ENCODE measurements around the gene VEZF1. TPM values are rescaled to one million over a fixed set of nuclear protein-coding genes. Genes with fewer than 3 reads are reported as not detected.
A peak's percentile ranks its signal among the peaks of the same experiment; 100 is the strongest.

Gene VEZF1
- total RNA-seq, 2 donors from 2014 or later = 50.3 to 59.3 TPM

DNA sequence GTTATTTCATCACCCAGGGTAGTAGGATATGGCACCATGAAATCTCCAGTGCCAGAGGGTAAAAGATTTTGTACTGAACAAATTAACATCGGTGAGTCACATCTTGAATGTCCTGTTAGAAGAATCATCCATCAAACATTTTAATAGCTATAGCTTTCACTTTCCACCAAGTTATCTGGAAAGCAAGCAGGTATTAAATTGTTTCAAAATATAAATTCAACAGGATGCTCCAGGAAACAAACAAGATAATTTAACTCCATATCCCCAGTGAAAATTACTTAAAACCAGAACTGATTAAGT is 2.4 kb downstream of the VEZF1 start:
- H3K4me1 Mint-ChIP-seq = peaks cover 62% of the 10 kb centered on the region
- no peak overlapping the region for H3K9ac ChIP-seq (ENCODE audit: extremely low read depth, low read length, poor library complexity, severe bottlenecking)
- no peaks in the 10 kb centered on the region for H3K9me3 Mint-ChIP-seq

DNA sequence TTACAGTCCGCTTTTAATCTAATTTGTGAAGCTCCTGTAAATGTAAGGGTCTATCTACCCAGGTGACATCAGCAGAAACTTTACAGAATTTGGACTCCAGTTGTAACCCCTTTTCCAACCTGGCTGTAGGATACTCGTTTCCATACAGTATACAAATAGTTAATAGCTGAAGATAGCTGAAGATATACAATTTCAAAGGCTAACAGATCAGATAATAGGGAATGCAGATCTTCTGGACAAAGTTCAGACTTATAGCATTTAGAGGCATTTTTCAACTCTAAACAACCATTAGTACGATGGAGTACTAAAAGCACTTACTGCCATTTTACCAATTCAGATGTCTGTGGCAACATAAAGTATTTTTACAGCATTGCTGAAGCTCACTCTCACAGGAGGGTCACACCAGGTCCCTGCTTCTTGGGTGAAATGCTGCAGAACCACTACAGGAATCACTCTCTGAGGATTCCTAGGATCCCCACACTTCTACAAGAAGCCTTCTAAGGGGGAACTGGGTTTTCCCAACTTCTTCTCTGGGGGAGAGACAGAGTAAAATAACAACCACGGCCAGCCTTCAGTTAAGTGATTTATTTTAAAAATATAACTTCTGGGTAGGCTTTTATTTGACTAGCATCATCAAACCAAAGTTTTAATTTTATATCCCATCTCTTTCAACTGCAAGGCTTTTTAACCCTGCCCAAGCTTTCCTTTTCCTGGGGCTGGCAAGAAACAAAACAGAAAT is 2.9 kb downstream of the VEZF1 start:
- DNase-seq = no peak
- Histone ChIP-seq H3K4me3 (ENCODE audit: low read length) (peak overlapping the region; percentile 97), H3K4me1 (ENCODE audit: control insufficient read depth, insufficient read depth, low read length) (peaks cover 12% of the 10 kb centered on the region), H3K27me3 (ENCODE audit: control insufficient read depth, insufficient read depth, low read length, poor library complexity, severe bottlenecking) (no peaks in the 10 kb centered on the region), H3K9ac (ENCODE audit: extremely low read depth, low read length, poor library complexity, severe bottlenecking) (no peak overlapping the region), H3K36me3 (ENCODE audit: control insufficient read depth, insufficient read depth, low read length) (peaks cover 45% of the 10 kb centered on the region), H3K9me3 (ENCODE audit: control insufficient read depth, low read length) (no peaks in the 10 kb centered on the region), H3K27ac (ENCODE audit: low read depth, low read length) (no peak overlapping the region)
- Mint-ChIP-seq H3K4me1 (peaks cover 62% of the 10 kb centered on the region), H3K27ac (no peak overlapping the region), H3K36me3 (ENCODE audit: low read depth) (peaks cover 38% of the 10 kb centered on the region), H3K9me3 (no peaks in the 10 kb centered on the region), H3K4me3 (peak overlapping the region; percentile 24), H3K27me3 (ENCODE audit: insufficient read depth) (no peaks in the 10 kb centered on the region)
- TF ChIP-seq, protein P1, sequence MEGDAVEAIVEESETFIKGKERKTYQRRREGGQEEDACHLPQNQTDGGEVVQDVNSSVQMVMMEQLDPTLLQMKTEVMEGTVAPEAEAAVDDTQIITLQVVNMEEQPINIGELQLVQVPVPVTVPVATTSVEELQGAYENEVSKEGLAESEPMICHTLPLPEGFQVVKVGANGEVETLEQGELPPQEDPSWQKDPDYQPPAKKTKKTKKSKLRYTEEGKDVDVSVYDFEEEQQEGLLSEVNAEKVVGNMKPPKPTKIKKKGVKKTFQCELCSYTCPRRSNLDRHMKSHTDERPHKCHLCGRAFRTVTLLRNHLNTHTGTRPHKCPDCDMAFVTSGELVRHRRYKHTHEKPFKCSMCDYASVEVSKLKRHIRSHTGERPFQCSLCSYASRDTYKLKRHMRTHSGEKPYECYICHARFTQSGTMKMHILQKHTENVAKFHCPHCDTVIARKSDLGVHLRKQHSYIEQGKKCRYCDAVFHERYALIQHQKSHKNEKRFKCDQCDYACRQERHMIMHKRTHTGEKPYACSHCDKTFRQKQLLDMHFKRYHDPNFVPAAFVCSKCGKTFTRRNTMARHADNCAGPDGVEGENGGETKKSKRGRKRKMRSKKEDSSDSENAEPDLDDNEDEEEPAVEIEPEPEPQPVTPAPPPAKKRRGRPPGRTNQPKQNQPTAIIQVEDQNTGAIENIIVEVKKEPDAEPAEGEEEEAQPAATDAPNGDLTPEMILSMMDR (conservative IDR thresholded peaks at IDR 0.05) = no peak
- WGBS, 2 experiments (ENCODE audit: insufficient coverage in 1 of 2, insufficient read length in 1 of 2) = 87 to 90% methylated on average over 2 to 3 of the region's 4 CpGs

More for the DNA sequence above, 2.4 kb downstream of the VEZF1 start:
- peaks cover 40% of the 10 kb centered on the region for H3K36me3 ChIP-seq (ENCODE audit: control insufficient read depth, insufficient read depth, low read length)
- H3K27me3 ChIP-seq (ENCODE audit: control insufficient read depth, insufficient read depth, low read length, poor library complexity, severe bottlenecking) = no peaks in the 10 kb centered on the region
- no peak overlapping the region for H3K27ac ChIP-seq (ENCODE audit: low read depth, low read length)
- TF ChIP-seq, protein P1 (conservative IDR thresholded peaks at IDR 0.05) = no peak
- H3K27ac Mint-ChIP-seq = no peak overlapping the region
- no peaks in the 10 kb centered on the region for H3K27me3 Mint-ChIP-seq (ENCODE audit: insufficient read depth)
- H3K4me1 ChIP-seq (ENCODE audit: control insufficient read depth, insufficient read depth, low read length) = peaks cover 12% of the 10 kb centered on the region
- H3K4me3 ChIP-seq (ENCODE audit: low read length) = peak overlapping the region; percentile 97
- H3K4me3 Mint-ChIP-seq = peak overlapping the region; percentile 24
- H3K9me3 ChIP-seq (ENCODE audit: control insufficient read depth, low read length) = no peaks in the 10 kb centered on the region
- H3K36me3 Mint-ChIP-seq (ENCODE audit: low read depth) = peaks cover 35% of the 10 kb centered on the region
- WGBS, 2 experiments (ENCODE audit: insufficient coverage in 1 of 2, insufficient read length in 1 of 2) = 60 to 81% methylated on average over 1 of the region's 1 CpG
- no peak for DNase-seq

DNA sequence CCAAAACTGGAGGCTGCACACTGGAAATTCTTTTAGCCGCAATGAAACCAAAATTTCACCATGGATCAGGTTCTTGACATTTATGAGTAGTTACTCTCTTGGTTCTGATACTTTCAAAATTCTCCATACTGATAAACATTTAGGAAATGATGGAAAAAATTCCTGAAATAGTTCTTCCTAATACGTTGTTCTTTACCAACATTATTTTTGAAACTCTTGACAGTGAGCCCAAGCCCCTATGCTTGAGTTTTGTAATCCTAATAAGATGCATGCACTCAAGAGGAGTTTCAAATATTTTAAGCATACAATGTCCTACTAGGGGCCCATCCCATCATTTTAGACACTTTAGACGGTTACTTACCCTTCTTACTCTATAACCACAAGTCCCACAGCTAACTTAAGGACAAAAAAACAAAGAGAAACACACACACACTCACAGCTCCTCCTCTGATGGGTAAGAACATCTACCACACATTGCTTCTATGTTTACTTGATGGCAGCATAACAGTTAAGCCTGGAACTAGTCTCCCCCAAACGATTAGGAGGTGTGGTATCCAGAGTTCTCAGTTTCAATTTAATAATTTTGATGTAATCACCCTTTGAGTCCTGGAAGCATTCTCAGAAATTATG is 3.7 kb downstream of the VEZF1 start:
- no peaks in the 10 kb centered on the region for H3K9me3 Mint-ChIP-seq
- H3K36me3 Mint-ChIP-seq (ENCODE audit: low read depth) = peaks cover 44% of the 10 kb centered on the region
- WGBS, 2 experiments (ENCODE audit: insufficient coverage in 1 of 2, insufficient read length in 1 of 2) = 70 to 95% methylated on average over 3 to 4 of the region's 4 CpGs
- Histone ChIP-seq H3K9me3 (ENCODE audit: control insufficient read depth, low read length) (no peaks in the 10 kb centered on the region), H3K4me3 (ENCODE audit: low read length) (peak overlapping the region; percentile 97), H3K27ac (ENCODE audit: low read depth, low read length) (no peak overlapping the region), H3K27me3 (ENCODE audit: control insufficient read depth, insufficient read depth, low read length, poor library complexity, severe bottlenecking) (no peaks in the 10 kb centered on the region), H3K36me3 (ENCODE audit: control insufficient read depth, insufficient read depth, low read length) (peaks cover 52% of the 10 kb centered on the region), H3K4me1 (ENCODE audit: control insufficient read depth, insufficient read depth, low read length) (peaks cover 12% of the 10 kb centered on the region), H3K9ac (ENCODE audit: extremely low read depth, low read length, poor library complexity, severe bottlenecking) (no peak overlapping the region)
- no peak overlapping the region for H3K4me3 Mint-ChIP-seq
- TF ChIP-seq, protein P1 (conservative IDR thresholded peaks at IDR 0.05) = no peak
- H3K27me3 Mint-ChIP-seq (ENCODE audit: insufficient read depth) = no peaks in the 10 kb centered on the region
- DNase-seq = no peak
- H3K27ac Mint-ChIP-seq = no peak overlapping the region
- H3K4me1 Mint-ChIP-seq = peaks cover 55% of the 10 kb centered on the region

Data from endodermal cell (in vitro differentiated cells).